HG02840 (cell line): Measurements from ENCODE around the gene TRIM47.

ENCODE experiments used
- ATAC-seq: cut with Tn5 transposase; IDR thresholded peaks from one replicate; pipeline ENCODE4 v1.9.1; 2021; ENCODE audit warnings: mild to moderate bottlenecking, moderate library complexity, moderate number of reproducible peaks; ENCODE audit not compliant: unreplicated experiment, low FRiP score

The TRIM47 gene

DNA sequence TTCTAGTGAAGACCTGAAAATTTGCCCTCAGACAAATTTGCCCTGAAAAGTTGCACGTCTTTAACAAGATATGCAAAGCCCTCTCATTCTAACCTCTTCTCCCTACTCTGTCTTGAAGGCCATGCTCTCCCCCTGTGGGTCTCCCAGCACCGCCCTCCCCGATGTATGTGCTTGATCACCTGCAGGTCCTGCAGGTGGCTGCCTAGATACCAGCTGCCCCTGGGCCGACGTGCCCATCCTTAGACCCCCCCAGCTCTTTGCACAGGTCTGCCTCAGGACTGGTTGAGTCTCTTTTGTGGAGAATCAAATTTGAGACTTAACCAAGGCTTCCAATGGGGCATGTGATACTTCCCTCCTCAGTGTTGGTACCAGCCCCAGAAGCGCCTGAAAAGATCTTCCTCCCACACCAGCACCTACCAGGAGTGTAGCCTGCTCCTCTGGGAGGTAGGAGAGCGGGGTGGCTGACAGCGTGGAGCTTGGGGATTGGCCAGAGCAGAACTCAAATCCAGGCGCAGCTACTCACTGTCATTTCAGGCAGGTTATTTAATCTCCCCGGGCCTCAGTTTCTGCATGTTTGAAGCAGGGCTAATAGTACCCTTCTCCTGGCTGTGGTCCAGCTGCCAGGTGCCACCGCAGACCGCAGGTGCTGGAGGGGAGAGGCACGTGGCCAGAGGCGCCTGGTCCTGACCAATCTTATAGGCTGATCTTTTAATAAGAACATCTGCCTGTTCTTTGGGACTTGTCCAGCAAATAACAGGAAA, 30.9 kb upstream of the TRIM47 start:
- no peak for ATAC-seq

DNA sequence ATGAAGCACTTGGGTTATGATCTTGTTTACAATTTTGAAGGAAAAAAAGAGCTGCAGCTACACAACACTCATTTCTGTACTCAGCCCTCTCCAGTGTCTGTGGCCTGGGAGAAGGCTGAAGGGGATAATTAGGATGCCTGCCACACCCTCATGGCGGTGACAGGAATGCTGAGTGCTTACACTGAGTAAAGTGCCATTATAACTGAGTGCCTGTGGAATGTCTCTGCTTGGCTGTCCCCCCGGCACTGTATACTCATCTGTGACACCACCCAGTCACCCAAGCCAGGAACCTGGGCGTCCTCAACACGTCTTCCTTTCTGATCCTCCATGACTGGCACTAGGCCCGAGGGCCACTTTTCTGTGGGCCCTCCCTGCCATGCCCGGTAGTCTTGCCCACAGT, 29.8 kb upstream of the TRIM47 start:
- no peak for ATAC-seq

DNA sequence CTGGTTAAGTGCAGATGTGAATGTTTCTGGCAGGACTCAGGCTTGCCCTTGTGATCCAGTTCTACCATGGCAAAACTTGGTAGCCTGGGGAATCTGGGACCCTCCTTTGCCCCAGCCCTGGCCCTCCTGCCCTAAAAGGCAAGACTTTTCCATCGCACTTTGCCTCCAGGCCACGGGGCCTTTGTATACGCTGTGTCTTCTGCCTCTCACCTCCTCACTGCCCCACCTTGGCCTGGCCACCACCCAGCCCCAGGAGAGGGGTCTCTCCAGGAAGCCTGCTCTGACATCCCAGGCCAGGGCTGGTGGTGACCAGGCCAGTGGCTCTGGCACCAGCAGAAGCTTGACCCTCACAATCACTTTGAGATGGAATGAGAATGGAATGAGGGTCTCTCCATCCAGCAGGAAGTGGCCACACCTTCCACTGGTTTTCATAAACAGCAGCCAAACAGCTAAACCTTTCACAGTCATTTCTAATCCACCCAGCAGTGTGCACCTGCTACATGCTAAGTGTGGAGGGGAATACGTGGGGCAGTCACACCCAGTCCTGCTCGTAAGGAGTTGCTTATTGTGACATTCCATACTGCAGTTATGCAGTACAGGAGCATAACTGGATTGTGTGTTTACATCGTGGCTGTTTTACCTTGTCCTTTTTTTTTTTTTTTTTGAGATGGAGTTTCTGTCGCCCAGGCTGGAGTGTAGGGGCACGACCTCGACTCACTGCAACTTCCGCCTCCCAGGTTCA, 27.9 kb upstream of the TRIM47 start:
- no peak for ATAC-seq

DNA sequence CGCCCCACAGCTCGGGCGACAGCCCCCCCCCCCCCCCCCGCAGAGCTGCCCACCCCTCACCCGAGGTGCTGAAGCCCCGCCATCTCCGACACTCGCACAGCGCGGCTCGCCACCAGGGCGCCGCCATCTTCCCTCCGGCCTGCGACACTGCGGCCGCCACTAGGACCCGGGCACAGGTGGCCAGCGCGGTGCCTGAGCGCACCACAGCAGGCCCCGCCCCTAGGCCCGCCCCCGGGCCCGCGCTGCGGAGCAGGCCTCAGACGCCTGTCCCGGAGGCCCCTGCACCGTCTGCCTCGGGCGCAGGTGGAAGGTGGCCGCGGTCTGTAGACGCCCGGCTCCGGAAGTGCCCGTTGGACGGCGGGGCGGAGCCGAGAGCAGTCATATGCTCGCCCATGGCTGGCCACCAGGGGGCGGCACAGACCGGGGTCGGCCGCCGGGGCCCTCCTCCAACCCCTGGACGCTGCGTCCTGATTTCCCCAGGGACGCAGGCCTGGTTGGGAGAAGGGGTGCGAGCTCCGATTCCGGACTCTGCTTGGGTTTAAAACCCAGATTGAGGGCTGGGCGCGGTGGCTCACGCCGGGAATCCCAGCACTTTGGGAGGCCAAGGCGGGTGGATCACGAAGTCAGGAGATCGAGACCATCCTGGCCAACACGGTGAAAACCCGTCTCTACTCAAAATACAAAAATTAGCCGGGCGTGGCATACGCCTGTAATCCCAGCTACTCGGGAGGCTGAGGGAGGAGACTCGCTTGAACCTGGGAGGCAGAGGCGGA, 26.6 kb upstream of the TRIM47 start, which contains the start of gene MRPL38:
TSS of gene MRPL38 (minus strand) at position 136 of the 773 bp plus-strand sequence. CDS start at position 127, 9 bp downstream.
- peak; percentile 89 for ATAC-seq

DNA sequence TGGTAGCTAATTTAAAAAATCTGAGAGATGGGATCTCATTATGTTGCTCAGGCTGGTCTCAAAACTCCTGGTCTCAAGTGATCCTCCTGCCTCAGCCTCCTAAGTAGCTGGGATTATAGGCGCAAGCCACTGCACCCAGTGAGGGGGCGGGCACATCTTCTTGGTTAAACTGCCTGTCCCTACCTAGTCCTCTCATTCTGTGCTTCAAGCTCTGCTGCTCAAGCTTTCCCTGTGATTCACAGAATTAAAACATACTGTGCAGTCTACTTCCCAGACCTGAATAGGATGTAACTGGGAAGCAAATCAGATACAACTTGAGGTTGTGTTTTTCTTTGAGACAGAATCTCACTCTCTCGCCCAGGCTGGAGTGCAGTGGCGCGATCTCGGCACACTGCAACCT, 24.0 kb upstream of the TRIM47 start:
- ATAC-seq: no peak

DNA sequence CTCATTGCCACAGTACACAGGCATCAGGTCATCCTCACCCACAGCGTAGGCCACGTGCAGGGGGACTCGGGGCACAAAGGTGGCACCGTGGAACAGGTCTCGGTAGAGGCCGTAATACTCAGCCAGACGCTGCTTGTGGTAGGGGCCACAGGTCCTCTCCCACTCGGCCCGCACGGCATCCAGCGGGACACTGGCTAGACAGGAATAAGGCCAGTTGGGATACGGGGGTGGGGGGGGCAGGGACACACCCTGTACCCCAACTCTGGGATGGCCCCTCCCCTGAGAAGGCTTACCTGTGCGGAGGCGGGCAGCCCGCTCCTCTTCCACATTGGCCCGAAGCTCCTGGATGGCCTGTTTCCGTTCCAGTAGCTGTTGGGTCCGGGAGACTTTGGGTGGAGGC, 23.3 kb upstream of the TRIM47 start:
- no peak for ATAC-seq

DNA sequence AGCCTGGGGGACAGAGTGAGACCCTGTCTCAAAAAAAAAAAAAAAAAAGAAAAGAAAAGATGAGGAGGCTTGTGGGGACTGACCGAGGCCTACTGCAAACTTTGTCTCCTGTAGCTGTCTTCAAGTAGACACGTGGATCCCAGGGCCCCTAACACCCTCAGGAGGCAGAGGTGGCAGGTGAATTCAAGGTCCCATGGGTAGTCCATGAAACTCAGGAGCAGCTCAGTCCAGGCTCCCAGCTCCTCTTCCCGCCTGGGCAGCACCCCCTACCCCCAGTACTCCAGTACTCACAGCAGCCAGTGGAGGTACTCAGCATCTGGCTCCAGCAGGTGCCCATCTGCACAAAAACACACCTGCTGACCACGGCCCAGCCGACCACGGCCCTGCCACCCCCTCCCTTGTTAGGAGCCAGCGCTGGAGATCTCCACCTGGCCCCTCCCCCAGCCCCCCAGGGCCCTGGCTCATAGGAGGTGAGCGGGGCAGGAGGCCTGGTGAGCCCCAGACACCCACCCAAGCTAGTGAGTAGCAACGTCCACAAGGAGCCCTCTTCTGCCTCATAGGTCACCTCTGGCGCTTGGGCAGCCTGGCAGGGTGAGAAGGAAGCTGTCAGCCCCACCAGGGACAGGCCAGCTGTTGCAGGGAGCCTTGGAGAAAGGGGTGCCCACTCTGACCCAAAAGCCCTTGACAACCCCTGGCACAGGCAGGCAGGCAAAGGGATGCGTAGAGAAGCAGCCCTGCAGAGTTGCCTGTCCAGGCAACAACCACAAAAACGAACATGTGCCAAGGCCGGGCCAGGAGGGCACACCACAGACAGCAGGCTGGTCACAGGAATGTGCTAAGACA, 22.5 kb upstream of the TRIM47 start:
- ATAC-seq: no peak

DNA sequence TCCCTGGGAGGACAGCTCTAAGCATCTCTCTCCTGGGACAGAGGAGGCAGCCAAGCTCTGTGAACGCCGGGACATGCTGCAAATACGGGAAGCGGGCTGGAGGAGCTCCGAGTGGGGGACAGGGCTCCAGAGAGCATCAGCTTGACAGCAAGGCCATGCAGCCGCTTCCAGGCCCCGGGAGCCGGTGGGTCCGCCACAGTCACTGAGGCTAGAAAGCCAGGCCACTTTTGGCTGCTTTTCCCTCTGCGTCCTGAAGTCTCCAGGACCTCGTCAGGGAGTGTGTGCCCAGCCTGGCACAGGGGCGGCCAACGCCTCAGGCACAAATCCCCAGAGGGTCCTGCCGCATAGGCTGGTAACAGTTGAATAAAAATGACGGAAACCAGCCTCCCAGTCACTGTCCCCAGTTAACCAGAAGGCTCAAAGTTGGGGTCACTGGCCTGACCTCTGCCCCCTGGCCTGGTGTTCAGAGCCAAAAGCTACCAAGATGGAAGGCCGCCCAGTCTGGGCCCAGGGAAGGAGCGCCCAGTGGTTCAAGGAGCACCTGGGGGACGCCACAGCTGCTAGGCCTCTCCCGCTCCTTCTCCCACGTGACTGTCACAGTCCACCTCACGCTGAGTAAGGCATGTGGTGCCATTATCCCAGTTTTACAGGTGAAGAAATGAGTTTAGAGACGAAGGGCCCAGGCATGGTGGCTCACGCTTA, 21.5 kb upstream of the TRIM47 start:
- no peak for ATAC-seq

DNA sequence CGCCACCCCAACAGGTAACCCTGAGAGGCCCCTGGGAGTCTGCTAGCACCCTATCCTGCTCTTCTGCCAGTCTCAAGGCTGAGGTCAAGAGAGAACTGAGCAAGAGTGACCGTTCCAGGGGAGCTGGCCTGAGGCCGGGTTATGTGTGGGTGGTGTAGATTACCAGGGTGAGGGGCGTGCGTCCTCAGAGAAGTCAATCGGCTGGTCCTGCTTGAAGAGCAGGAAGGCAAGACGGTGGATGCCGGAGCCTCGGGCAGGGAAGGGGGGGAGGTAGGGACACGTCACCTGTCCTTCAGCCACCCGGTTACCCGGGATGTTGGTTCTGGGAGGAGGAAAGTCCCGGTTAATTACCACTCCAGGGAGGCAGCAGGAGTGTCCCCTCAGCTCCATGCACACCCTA, 21.0 kb upstream of the TRIM47 start:
- ATAC-seq: no peak

DNA sequence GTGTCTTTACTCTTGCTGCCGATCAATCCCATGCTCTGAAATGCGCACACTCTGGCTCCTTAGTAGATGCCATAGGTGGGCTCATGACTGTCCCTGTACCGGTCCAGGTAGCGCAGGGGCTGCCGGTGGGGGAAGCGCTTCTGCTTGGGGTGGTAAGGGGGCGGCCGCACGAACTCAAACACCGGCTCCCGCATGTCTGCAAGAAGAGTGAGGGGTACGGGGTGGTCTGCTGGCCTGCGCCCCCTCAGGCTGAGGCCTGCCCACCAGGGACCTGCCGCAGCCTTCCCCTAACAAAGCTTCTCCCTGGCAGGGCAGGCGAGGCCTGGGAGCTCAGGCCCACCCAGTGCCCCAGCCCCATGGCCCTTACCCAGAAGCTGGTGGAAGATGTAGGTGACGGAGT, 20.4 kb upstream of the TRIM47 start:
- ATAC-seq: no peak

DNA sequence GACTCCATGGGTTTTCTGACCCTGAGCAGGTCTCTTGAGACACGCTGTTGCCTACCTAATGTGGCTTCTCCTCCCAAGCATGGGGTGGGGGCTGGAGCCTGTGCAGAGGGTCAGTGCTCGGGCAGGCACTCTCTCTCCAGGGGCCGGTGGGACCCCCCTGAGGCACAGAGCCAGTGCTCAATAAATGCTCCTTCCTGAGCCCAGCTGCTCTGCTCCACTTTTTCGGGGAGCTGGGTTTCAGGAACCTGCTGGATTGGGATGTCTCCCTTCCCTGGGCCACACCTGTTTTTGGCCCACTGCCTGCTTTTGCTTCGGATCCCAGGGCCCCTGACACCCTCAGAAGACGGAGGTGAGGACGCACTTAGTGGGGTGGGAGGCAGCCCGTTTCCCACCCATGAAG, 19.7 kb upstream of the TRIM47 start:
- ATAC-seq: no peak

DNA sequence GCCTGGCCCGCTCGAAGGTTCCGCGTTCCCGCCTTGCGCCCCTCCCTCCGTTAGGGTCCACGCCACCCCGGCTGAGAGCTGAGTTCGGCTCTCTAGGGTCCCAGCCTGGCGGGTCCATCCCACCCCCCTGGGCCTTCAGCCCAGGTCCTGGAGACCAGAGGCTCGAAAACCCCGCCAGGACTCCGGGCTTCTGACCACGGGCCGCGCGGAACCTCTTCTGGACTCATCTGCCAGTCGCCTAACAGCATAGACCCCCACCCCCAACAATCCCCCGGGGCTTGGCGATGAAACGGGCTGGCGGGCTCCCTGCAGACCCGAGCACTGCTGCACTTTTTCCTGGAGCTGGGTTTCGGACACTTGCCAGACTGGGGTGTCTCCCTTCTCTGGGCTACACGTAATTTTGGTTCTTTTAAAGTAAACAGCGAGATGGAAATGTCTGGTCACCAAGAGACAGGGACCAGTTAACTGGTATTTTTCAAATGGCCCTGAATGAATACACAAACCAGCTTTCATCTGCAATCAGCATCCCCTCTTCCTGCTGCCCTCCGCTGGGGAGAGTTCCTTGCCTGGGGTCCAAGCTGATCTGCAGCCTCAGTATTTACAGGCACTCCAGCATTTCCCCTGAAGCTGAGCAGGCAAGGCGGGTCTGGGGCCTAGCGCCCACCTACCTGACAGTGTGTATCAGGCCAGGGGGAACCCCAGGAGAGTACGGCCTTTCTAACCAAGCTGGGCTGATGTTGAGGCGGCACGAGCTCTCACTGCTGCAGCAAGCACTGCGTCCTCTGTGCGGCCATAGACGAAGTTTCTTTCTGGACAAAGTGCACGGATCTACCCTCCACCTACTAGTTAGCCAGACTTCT, 19.0 kb upstream of the TRIM47 start:
- no peak for ATAC-seq

DNA sequence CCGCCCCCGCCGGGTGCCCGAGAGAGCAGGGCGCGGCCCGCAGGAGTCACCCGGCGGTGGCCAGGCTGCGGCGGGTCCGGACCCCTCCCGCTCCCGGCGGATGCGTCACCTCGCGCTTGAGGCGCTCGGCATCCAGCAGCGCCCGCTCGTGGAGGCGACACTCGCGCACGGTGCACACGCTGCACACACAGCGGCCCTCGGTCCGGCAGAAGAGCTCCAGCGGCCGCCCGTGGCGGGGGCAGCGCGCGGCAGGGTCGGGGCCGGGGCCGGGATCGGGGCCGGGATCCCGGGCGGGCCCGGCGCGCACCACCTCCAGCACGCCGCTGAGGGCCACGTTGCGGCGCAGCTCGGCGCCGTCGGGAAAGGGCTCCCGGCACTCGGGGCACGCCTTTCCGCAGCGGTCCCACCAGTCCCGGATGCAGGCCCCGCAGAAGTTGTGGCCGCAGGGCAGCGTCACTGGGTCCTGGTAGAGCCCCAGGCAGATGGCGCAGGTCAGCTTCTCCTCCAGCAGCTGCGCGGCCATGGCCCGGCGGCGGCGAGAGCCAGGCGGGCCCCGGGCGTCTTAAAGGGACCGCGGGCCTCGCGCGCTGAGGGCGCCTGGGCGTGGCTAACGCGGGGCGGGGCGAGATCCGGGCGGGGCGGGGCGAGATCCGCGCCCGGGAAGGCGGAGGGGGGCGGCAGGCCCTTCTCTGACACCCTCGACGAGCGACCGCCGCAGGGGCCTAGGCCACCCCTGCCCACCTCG, 18.2 kb upstream of the TRIM47 start, which contains the start of gene TRIM65:
TSS of gene TRIM65 (minus strand) at position 537 of the 745 bp plus-strand sequence. CDS start at position 523, 14 bp downstream.
- ATAC-seq: peak; percentile 47

DNA sequence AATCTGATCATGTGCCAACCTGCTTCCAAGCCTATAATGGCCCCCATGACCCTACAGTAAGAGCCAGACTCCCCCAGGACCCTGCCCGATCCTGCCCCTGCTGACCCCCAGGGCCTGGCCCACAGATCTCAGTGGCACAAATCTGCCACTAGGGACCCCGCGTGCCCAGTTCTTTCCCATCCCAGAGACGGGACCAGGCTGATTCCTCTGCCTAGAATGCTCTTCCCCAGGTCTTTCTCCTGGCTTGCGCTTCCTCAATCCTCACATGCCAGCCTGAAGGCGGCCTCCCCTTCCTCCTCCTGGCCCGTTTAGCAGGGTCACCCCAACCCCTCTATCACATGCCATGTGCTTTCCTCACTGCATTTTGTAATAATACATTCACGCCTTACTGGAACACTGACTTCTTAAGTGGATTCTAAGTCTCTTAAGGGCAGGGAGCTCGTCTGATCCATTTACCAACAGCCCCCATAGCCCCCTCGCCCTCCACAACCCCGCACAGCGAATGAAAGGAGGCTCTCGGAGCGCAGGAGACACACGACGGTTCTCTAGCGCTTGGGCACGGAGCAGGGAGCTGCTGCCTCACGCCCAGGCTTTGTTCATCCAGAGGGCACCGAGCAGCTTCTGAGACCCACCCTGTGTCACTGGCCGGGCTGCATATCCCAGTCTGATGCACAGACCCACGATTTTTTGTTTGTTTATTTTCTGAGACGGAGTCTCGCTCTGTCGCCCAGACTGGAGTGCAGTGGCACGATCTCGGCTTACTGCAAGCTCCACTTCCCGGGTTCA, 17.2 kb upstream of the TRIM47 start:
- no peak for ATAC-seq

DNA sequence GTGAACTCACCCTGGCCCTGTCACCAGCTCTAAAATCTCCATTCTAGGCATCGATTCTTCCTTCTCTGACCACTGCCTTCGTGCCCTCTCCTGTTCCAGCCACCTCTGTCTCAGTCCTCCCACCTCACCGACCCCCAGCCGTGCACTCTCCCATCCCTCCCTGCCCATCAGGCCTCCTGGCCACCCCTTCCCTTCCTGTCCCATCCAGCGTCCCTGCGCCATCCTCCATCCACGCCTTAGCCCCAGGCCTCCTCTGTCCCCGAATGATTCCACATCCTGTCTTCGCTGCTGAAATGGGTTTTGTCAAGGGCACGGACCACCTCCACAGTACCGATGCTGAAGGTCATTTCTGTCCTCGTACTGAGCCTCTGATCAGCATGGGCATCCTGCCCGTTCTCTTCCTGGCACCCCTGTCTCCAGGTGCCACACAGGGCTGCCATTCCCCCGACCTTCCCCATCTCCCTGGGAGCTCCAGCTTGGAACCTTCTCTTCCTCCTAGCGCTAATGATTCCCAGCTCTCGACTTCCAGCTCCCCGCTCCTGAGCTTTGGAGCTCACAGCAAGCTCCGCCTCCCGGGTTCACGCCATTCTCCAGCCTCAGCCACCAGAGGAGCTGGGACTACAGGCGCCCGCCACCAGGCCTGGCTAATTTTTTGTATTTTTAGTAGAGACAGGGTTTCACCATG, 15.8 kb upstream of the TRIM47 start:
- no peak for ATAC-seq

DNA sequence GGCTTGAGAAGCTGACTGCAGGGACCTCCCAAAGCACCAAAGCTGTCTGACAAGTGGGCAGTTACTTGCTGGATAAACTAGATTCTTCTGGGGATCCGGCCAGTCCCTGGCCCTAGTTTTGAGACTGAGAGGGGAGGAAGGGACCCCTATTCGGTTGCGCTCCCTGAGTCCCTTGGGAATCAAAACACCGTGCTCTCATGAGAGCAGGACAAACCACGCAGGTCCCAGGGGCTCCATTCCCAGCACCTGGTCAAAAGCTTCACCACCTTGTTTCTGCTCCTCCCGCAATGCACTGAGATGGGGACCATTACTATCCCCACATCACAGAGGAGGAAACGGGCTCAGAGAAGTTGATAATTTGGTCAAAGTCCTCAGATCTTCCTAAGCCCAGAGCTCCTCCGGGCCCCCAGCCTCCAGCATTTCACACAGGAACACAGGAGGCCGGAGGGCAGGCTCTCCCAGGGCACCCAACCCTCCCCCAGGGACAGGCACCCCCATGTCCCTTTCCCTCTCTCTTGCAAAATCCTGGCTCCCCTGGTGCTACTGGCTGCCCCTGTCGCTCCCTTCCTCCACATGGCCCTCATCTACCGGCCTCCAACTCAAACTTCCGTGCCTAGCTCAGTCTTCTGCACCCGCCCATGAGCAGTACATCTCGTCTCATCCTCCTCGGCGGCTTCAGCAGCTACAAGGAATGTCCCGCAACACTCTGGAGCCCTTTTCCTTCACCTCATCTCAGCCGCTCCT, 15.1 kb upstream of the TRIM47 start:
- ATAC-seq: no peak
